Right lobe of liver (tissue), 4 donors: ENCODE data around the gene PAK3.

Source experiments
- CTCF ChIP-seq, 4 donors: fragments of 200-600 bp in 3 of 4; fragments of 450-650 bp in 1 of 4; IDR thresholded peaks; one replicate each; pipeline versions ENCODE4 v1.5.1 to v1.8.0; 2016 to 2022; ENCODE audit warnings: antibody characterized with exemption in 4 of 4, mild to moderate bottlenecking in 2 of 4
- POLR2A ChIP-seq: fragments of 450-650 bp; IDR thresholded peaks from one replicate; pipeline ENCODE4 v1.6.1; 2017; ENCODE audit warnings: antibody characterized with exemption, mild to moderate bottlenecking
- donor health status: DM: no; HTN: no; CAD: no.
- donor health status: DM: no; HTN: no; CAD: no.
- donor health status: DM: no; HTN: yes; CAD: no.

DNA sequence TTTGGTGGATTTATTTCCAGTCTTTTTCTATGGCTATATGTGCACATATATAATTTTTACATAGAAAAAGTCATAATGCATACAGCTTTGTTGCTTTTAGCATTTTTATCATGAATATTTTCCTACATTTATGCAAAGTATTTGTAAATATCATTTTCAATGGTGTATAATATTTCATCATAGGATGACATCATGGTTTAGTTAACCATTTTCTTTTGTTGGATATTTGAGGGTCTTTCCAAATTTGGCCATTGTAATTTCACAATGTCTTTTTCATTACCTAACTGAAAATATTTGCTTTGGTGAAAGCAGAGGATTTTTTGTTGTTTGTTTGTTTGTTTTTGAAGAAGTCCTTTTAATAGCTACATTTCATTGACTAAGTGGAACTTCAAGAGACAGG, 31.0 kb downstream of the PAK3 start:
- TF ChIP-seq CTCF (IDR thresholded peaks at IDR 0.05), result no peak
- TF ChIP-seq POLR2A, result no peak
